ENCODE data around the gene NPAS3.

NPAS3 gene

GRCh38 chr14:33529787-33530757, 591.4 kb downstream of the NPAS3 start:
- no peak for DNase-seq

GRCh38 chr14:33532553-33532952, 593.9 kb downstream of the NPAS3 start:
- no peak for DNase-seq

GRCh38 chr14:33534104-33534503, 595.4 kb downstream of the NPAS3 start:
- DNase-seq, result no peak

- no peak for DNase-seq
Observed at GRCh38 chr14:33534632-33535031, 596.0 kb downstream of the NPAS3 start.

GRCh38 chr14:33539918-33540357, 601.3 kb downstream of the NPAS3 start:
- no peak for DNase-seq

GRCh38 chr14:33541171-33541570, 602.5 kb downstream of the NPAS3 start:
- no peak for DNase-seq

GRCh38 chr14:33542338-33543287, 603.9 kb downstream of the NPAS3 start:
- DNase-seq, result no peak

- DNase-seq, result no peak
Observed at GRCh38 chr14:33545696-33546095, 607.0 kb downstream of the NPAS3 start.

- no peak for DNase-seq
Observed at GRCh38 chr14:33548606-33549005, 609.9 kb downstream of the NPAS3 start.

- no peak for DNase-seq
Observed at GRCh38 chr14:33551963-33552362, 613.3 kb downstream of the NPAS3 start.

- DNase-seq, result no peak
Observed at GRCh38 chr14:33553706-33554278, 615.1 kb downstream of the NPAS3 start.

GRCh38 chr14:33554988-33555387, 616.3 kb downstream of the NPAS3 start:
- no peak for DNase-seq

GRCh38 chr14:33555710-33556350, 617.2 kb downstream of the NPAS3 start:
- DNase-seq, result no peak

- DNase-seq, result no peak
Observed at GRCh38 chr14:33556382-33557121, 617.9 kb downstream of the NPAS3 start.

GRCh38 chr14:33560718-33561431, 622.2 kb downstream of the NPAS3 start:
- DNase-seq, result no peak

GRCh38 chr14:33561488-33562175, 623.0 kb downstream of the NPAS3 start:
- DNase-seq, result no peak

- DNase-seq, result no peak
Observed at GRCh38 chr14:33563191-33563900, 624.7 kb downstream of the NPAS3 start.

- DNase-seq, result no peak
Observed at GRCh38 chr14:33563901-33564197, 625.2 kb downstream of the NPAS3 start.

- DNase-seq, result no peak
Observed at GRCh38 chr14:33564774-33565630, 626.3 kb downstream of the NPAS3 start.
